ENCODE measurements around the gene ARID3B. TPM values are rescaled to one million over a fixed set of nuclear protein-coding genes. Genes with fewer than 3 reads are reported as not detected.
"Not testable (repeated sequence)": the region's sequence is repeated elsewhere in the genome, so short reads cannot be mapped to it uniquely, and the experiment has no call there.

ARID3B gene
- total and polyA plus RNA-seq, 2 donors = 3.0 to 4.3 TPM

GRCh38 chr15:74520407-74520806, 20.6 kb upstream of the ARID3B start:
- 95% methylated on average over 4 of the region's 4 CpGs for WGBS

GRCh38 chr15:74523982-74524381, 17.0 kb upstream of the ARID3B start:
- Histone ChIP-seq H3K4me3 (ENCODE audit: low read depth, low read length) (no peak overlapping the region), H3K27ac (ENCODE audit: low read depth) (no peak overlapping the region), H3K36me3 (ENCODE audit: insufficient read depth) (no peaks in the 10 kb centered on the region), H3K4me1 (ENCODE audit: insufficient read depth) (no peaks in the 10 kb centered on the region)
- DNase-seq (ENCODE audit: extremely low spot score) = no peak

More at GRCh38 chr15:74520407-74520806, 20.6 kb upstream of the ARID3B start:
- Histone ChIP-seq H3K4me3 (ENCODE audit: low read depth, low read length) (no peak overlapping the region), H3K4me1 (ENCODE audit: insufficient read depth) (no peaks in the 10 kb centered on the region), H3K27ac (ENCODE audit: low read depth) (no peak overlapping the region), H3K36me3 (ENCODE audit: insufficient read depth) (no peaks in the 10 kb centered on the region)
- no peak for DNase-seq (ENCODE audit: extremely low spot score)

GRCh38 chr15:74525309-74525708, 15.7 kb upstream of the ARID3B start:
- DNase-seq (ENCODE audit: extremely low spot score) = no peak
- H3K27ac ChIP-seq (ENCODE audit: low read depth) = no peak overlapping the region
- H3K4me1 ChIP-seq (ENCODE audit: insufficient read depth) = no peaks in the 10 kb centered on the region
- no peaks in the 10 kb centered on the region for H3K36me3 ChIP-seq (ENCODE audit: insufficient read depth)
- no peak overlapping the region for H3K4me3 ChIP-seq (ENCODE audit: low read depth, low read length)
- WGBS = 48% methylated on average over 1 of the region's 1 CpG

GRCh38 chr15:74525945-74526344, 15.1 kb upstream of the ARID3B start:
- no peak overlapping the region for H3K4me3 ChIP-seq (ENCODE audit: low read depth, low read length)
- no peaks in the 10 kb centered on the region for H3K4me1 ChIP-seq (ENCODE audit: insufficient read depth)
- H3K36me3 ChIP-seq (ENCODE audit: insufficient read depth) = no peaks in the 10 kb centered on the region
- DNase-seq (ENCODE audit: extremely low spot score) = no peak
- H3K27ac ChIP-seq (ENCODE audit: low read depth) = no peak overlapping the region
- WGBS = 57% methylated on average over 3 of the region's 3 CpGs

GRCh38 chr15:74528876-74529275, 12.1 kb upstream of the ARID3B start:
- WGBS = 81% methylated on average over 5 of the region's 5 CpGs
- Histone ChIP-seq H3K36me3 (ENCODE audit: insufficient read depth) (no peaks in the 10 kb centered on the region), H3K27ac (ENCODE audit: low read depth) (no peak overlapping the region), H3K4me1 (ENCODE audit: insufficient read depth) (no peaks in the 10 kb centered on the region), H3K4me3 (ENCODE audit: low read depth, low read length) (no peak overlapping the region)
- no peak for DNase-seq (ENCODE audit: extremely low spot score)

GRCh38 chr15:74529921-74530320, 11.1 kb upstream of the ARID3B start:
- Histone ChIP-seq H3K4me1 (ENCODE audit: insufficient read depth) (no peaks in the 10 kb centered on the region), H3K36me3 (ENCODE audit: insufficient read depth) (no peaks in the 10 kb centered on the region), H3K27ac (ENCODE audit: low read depth) (no peak overlapping the region), H3K4me3 (ENCODE audit: low read depth, low read length) (no peak overlapping the region)
- DNase-seq (ENCODE audit: extremely low spot score) = no peak
- WGBS = 82% methylated on average over 8 of the region's 8 CpGs

GRCh38 chr15:74530771-74531143, 10.3 kb upstream of the ARID3B start:
- no peak overlapping the region for H3K27ac ChIP-seq (ENCODE audit: low read depth)
- no peak overlapping the region for H3K4me3 ChIP-seq (ENCODE audit: low read depth, low read length)
- H3K36me3 ChIP-seq (ENCODE audit: insufficient read depth) = no peaks in the 10 kb centered on the region
- no peak for DNase-seq (ENCODE audit: extremely low spot score)
- 93% methylated on average over 2 of the region's 2 CpGs for WGBS
- no peaks in the 10 kb centered on the region for H3K4me1 ChIP-seq (ENCODE audit: insufficient read depth)

GRCh38 chr15:74531144-74531811, 9.7 kb upstream of the ARID3B start:
- Histone ChIP-seq H3K4me3 (ENCODE audit: low read depth, low read length) (no peak overlapping the region), H3K4me1 (ENCODE audit: insufficient read depth) (no peaks in the 10 kb centered on the region), H3K36me3 (ENCODE audit: insufficient read depth) (no peaks in the 10 kb centered on the region), H3K27ac (ENCODE audit: low read depth) (no peak overlapping the region)
- 57% methylated on average over 4 of the region's 4 CpGs for WGBS
- no peak for DNase-seq (ENCODE audit: extremely low spot score)

GRCh38 chr15:74535388-74536084, 5.5 kb upstream of the ARID3B start:
- H3K4me1 ChIP-seq (ENCODE audit: insufficient read depth) = no peaks in the 10 kb centered on the region
- no peak for DNase-seq (ENCODE audit: extremely low spot score)
- WGBS = 67% methylated on average over 3 of the region's 3 CpGs
- H3K27ac ChIP-seq (ENCODE audit: low read depth) = no peak overlapping the region
- no peak overlapping the region for H3K4me3 ChIP-seq (ENCODE audit: low read depth, low read length)
- no peaks in the 10 kb centered on the region for H3K36me3 ChIP-seq (ENCODE audit: insufficient read depth)

- no peak for DNase-seq (ENCODE audit: extremely low spot score)
- H3K4me3 ChIP-seq (ENCODE audit: low read depth, low read length) = no peak overlapping the region
- 89% methylated on average over 1 of the region's 1 CpG for WGBS
- no peaks in the 10 kb centered on the region for H3K4me1 ChIP-seq (ENCODE audit: insufficient read depth)
- no peak overlapping the region for H3K27ac ChIP-seq (ENCODE audit: low read depth)
- H3K36me3 ChIP-seq (ENCODE audit: insufficient read depth) = no peaks in the 10 kb centered on the region
Measured at GRCh38 chr15:74537736-74538135, 3.3 kb upstream of the ARID3B start.

GRCh38 chr15:74539521-74539920, 1.5 kb upstream of the ARID3B start:
- 91% methylated on average over 12 of the region's 12 CpGs for WGBS
- not testable (repeated sequence) for H3K4me3 ChIP-seq (ENCODE audit: low read depth, low read length); H3K36me3 ChIP-seq (ENCODE audit: insufficient read depth); H3K27ac ChIP-seq (ENCODE audit: low read depth); DNase-seq (ENCODE audit: extremely low spot score); H3K4me1 ChIP-seq (ENCODE audit: insufficient read depth)

- Histone ChIP-seq H3K36me3 (ENCODE audit: insufficient read depth) (no peaks in the 10 kb centered on the region), H3K4me1 (ENCODE audit: insufficient read depth) (no peaks in the 10 kb centered on the region), H3K4me3 (ENCODE audit: low read depth, low read length) (peak overlapping the region; percentile 65), H3K27ac (ENCODE audit: low read depth) (no peak overlapping the region)
- 2% methylated on average over 17 of the region's 17 CpGs for WGBS
- no peak for DNase-seq (ENCODE audit: extremely low spot score)
Measured at GRCh38 chr15:74540161-74540760, 759 bp upstream of the ARID3B start.

- WGBS = 3% methylated on average over 21 of the region's 21 CpGs
- Histone ChIP-seq H3K36me3 (ENCODE audit: insufficient read depth) (no peaks in the 10 kb centered on the region), H3K27ac (ENCODE audit: low read depth) (no peak overlapping the region), H3K4me3 (ENCODE audit: low read depth, low read length) (peak overlapping the region; percentile 69), H3K4me1 (ENCODE audit: insufficient read depth) (no peaks in the 10 kb centered on the region)
- no peak for DNase-seq (ENCODE audit: extremely low spot score)
Measured at GRCh38 chr15:74541494-74542165, 610 bp downstream of the ARID3B start.
